Suprapubic skin (tissue), 4 donors: ENCODE data around the gene VSX1. TPM values are rescaled to one million over a fixed set of nuclear protein-coding genes. Genes with fewer than 3 reads are reported as not detected.

ENCODE experiments used
- DNase-seq, 2 donors: peaks; one replicate each; pipeline ENCODE4 v3.0.0-alpha.2; 2019; ENCODE audit warnings: low spot score in 2 of 2
- H3K27ac ChIP-seq: fragments of 200-600 bp; sonication (generic); one replicate; pipeline ENCODE4 v1.5.1; 2019
- H3K27me3 ChIP-seq: fragments of 200-600 bp; sonication (generic); one replicate; pipeline ENCODE4 v1.5.1; 2019
- H3K36me3 ChIP-seq: fragments of 200-600 bp; sonication (generic); one replicate; pipeline ENCODE4 v1.5.1; 2019
- H3K4me1 ChIP-seq: fragments of 200-600 bp; sonication (generic); one replicate; pipeline ENCODE4 v1.5.1; 2019
- H3K4me3 ChIP-seq: fragments of 200-600 bp; sonication (generic); one replicate; pipeline ENCODE4 v1.5.1; 2019; ENCODE audit warnings: mild to moderate bottlenecking
- H3K9me3 ChIP-seq: fragments of 200-600 bp; sonication (generic); one replicate; pipeline ENCODE4 v1.5.1; 2019
- CTCF ChIP-seq, 2 donors: fragments of 200-600 bp in 1 of 2; fragments of 450-650 bp in 1 of 2; sonication (generic) in 1 of 2; IDR thresholded peaks; one replicate each; pipeline ENCODE4 v1.5.1; 2016 to 2019; ENCODE audit warnings: antibody characterized with exemption in 2 of 2, mild to moderate bottlenecking in 1 of 2, moderate library complexity in 1 of 2
- EP300 ChIP-seq: sonication (generic); formaldehyde crosslinking; IDR thresholded peaks from one replicate; pipeline ENCODE4 v1.6.1; 2017; ENCODE audit warnings: antibody characterized with exemption
- POLR2A ChIP-seq, 2 donors: fragments of 450-650 bp; IDR thresholded peaks; one replicate each; pipeline ENCODE4 v1.6.1; 2017; ENCODE audit warnings: antibody characterized with exemption in 2 of 2, mild to moderate bottlenecking in 2 of 2, moderate library complexity in 2 of 2
- POLR2AphosphoS5 ChIP-seq, 3 donors: sonication (generic); formaldehyde crosslinking; IDR thresholded peaks; one replicate each; pipeline ENCODE4 v1.6.1; 2017; ENCODE audit warnings: antibody characterized with exemption in 3 of 3
- WGBS: methylation state at CpG from one replicate; pipeline ENCODE4 v1.1.5; 2018; 5-methylcytosine and 5-hydroxymethylcytosine counted together
- total RNA-seq, 4 donors: library from RNA; depleted of rRNA; stranded (reverse); fragments of >200 nt; gene quantifications; one replicate each; pipeline ENCODE4 v1.1.0, GENCODE V29; 2016

Gene VSX1
- total RNA-seq, 4 donors from 2014 or later: not detected

- 9% methylated on average over 9 of the region's 38 CpGs for WGBS
- DNase-seq: no peak
- TF ChIP-seq POLR2AphosphoS5 (IDR thresholded peaks at IDR 0.05) (no peak), EP300 (no peak), CTCF (IDR thresholded peaks at IDR 0.05) (no peak)
- H3K4me3 ChIP-seq: peak overlapping the region; percentile 21
- peaks cover 23% of the 10 kb centered on the region for H3K4me1 ChIP-seq
- no peaks in the 10 kb centered on the region for H3K9me3 ChIP-seq
- H3K36me3 ChIP-seq: no peaks in the 10 kb centered on the region
- peaks cover 74% of the 10 kb centered on the region for H3K27me3 ChIP-seq
- H3K27ac ChIP-seq: no peak overlapping the region
Measured at GRCh38 chr20:25077610-25078169, 4.3 kb downstream of the VSX1 start.

- Histone ChIP-seq H3K27ac (no peak overlapping the region), H3K9me3 (no peaks in the 10 kb centered on the region), H3K4me3 (peak overlapping the region; percentile 21), H3K36me3 (no peaks in the 10 kb centered on the region), H3K4me1 (peaks cover 23% of the 10 kb centered on the region), H3K27me3 (peaks cover 74% of the 10 kb centered on the region)
- WGBS: 25% methylated on average over 13 of the region's 14 CpGs
- no peak for DNase-seq
- TF ChIP-seq EP300: no peak
- TF ChIP-seq CTCF (IDR thresholded peaks at IDR 0.05): no peak
- no peak for TF ChIP-seq POLR2A (IDR thresholded peaks at IDR 0.05)
- TF ChIP-seq POLR2AphosphoS5 (IDR thresholded peaks at IDR 0.05): no peak
Measured at GRCh38 chr20:25076731-25077609, 5.0 kb downstream of the VSX1 start.

- no peak for DNase-seq
- 73% methylated on average over 2 of the region's 2 CpGs for WGBS
- peaks cover 15% of the 10 kb centered on the region for H3K4me1 ChIP-seq
- H3K36me3 ChIP-seq: no peaks in the 10 kb centered on the region
- H3K9me3 ChIP-seq: no peaks in the 10 kb centered on the region
- H3K27me3 ChIP-seq: peaks cover 74% of the 10 kb centered on the region
- no peak overlapping the region for H3K4me3 ChIP-seq
- TF ChIP-seq EP300: no peak
- no peak for TF ChIP-seq POLR2A (IDR thresholded peaks at IDR 0.05)
- no peak for TF ChIP-seq CTCF (IDR thresholded peaks at IDR 0.05)
- TF ChIP-seq POLR2AphosphoS5 (IDR thresholded peaks at IDR 0.05): no peak
- H3K27ac ChIP-seq: no peak overlapping the region
Measured at GRCh38 chr20:25076201-25076600, 5.7 kb downstream of the VSX1 start.

GRCh38 chr20:25073544-25073943 lies 8.4 kb downstream of the VSX1 start:
- Histone ChIP-seq H3K27me3 (peaks cover 59% of the 10 kb centered on the region), H3K4me3 (no peak overlapping the region), H3K27ac (no peak overlapping the region), H3K9me3 (no peaks in the 10 kb centered on the region), H3K36me3 (no peaks in the 10 kb centered on the region), H3K4me1 (peaks cover 15% of the 10 kb centered on the region)
- WGBS: 85% methylated on average over 9 of the region's 9 CpGs
- TF ChIP-seq POLR2A (IDR thresholded peaks at IDR 0.05) (no peak), POLR2AphosphoS5 (IDR thresholded peaks at IDR 0.05) (no peak), EP300 (no peak), CTCF (IDR thresholded peaks at IDR 0.05) (no peak)
- DNase-seq: no peak

- Histone ChIP-seq H3K4me3 (no peak overlapping the region), H3K27ac (no peak overlapping the region), H3K4me1 (peaks cover 6% of the 10 kb centered on the region), H3K9me3 (no peaks in the 10 kb centered on the region), H3K36me3 (no peaks in the 10 kb centered on the region), H3K27me3 (peaks cover 49% of the 10 kb centered on the region)
- 61% methylated on average over 7 of the region's 7 CpGs for WGBS
- DNase-seq: peak in 1 of 2 donors; percentile 40
- TF ChIP-seq POLR2A (IDR thresholded peaks at IDR 0.05): no peak
- no peak for TF ChIP-seq POLR2AphosphoS5 (IDR thresholded peaks at IDR 0.05)
Measured at GRCh38 chr20:25072226-25072811, 9.6 kb downstream of the VSX1 start.
